Stomach (tissue), 9 donors: Measurements from ENCODE around the gene MAP3K5. TPM values are rescaled to one million over a fixed set of nuclear protein-coding genes. Genes with fewer than 3 reads are reported as not detected.
A peak's percentile ranks its signal among the peaks of the same experiment; 100 is the strongest.

Experiments used
- DNase-seq, 2 donors: peaks; one replicate each; pipeline versions ENCODE4 v3.0.0 to v3.0.0-alpha.2; 2013 to 2019
- H3K27ac ChIP-seq, 5 donors: fragments of 200-600 bp in 4 of 5; sonication (generic) in 4 of 5; one replicate each; pipeline ENCODE4 v1.5.1; 2013 to 2019; ENCODE audit warnings: mild to moderate bottlenecking in 1 of 5, moderate library complexity in 1 of 5
- H3K27me3 ChIP-seq, 3 donors: fragments of 200-600 bp; sonication (generic); one replicate each; pipeline ENCODE4 v1.5.1; 2017 to 2019; ENCODE audit warnings: mixed run types in 1 of 3
- H3K36me3 ChIP-seq, 4 donors: fragments of 200-600 bp; sonication (generic); 1 replicate in 3 of 4; 2 replicates in 1 of 4; pipeline ENCODE4 v1.5.1; 2016 to 2019
- H3K4me1 ChIP-seq, 4 donors: fragments of 200-600 bp; sonication (generic); one replicate each; pipeline ENCODE4 v1.5.1; 2016 to 2019
- H3K4me3 ChIP-seq, 4 donors: fragments of 200-600 bp; sonication (generic) in 3 of 4; one replicate each; pipeline ENCODE4 v1.5.1; 2016 to 2019; ENCODE audit warnings: mild to moderate bottlenecking in 1 of 4
- H3K9me3 ChIP-seq, 4 donors: fragments of 200-600 bp; sonication (generic); one replicate each; pipeline ENCODE4 v1.5.1; 2016 to 2019
- EP300 ChIP-seq: sonication (generic); formaldehyde crosslinking; IDR thresholded peaks from one replicate; pipeline ENCODE4 v1.6.1; 2017; ENCODE audit warnings: antibody characterized with exemption
- POLR2A ChIP-seq, 4 donors: fragments of 450-650 bp; IDR thresholded peaks; one replicate each; pipeline ENCODE4 v1.6.1; 2016; ENCODE audit warnings: antibody characterized with exemption in 4 of 4, control low read depth in 2 of 4, mild to moderate bottlenecking in 1 of 4, moderate library complexity in 1 of 4
- POLR2AphosphoS5 ChIP-seq, 3 donors: sonication (generic); formaldehyde crosslinking; IDR thresholded peaks; one replicate each; pipeline ENCODE4 v1.6.1; 2016; ENCODE audit warnings: antibody characterized with exemption in 3 of 3
- WGBS, 5 donors: extraction: QIAGEN DNeasy Blood & Tissue Kit in 3 of 5; methylation state at CpG; one replicate each; pipeline versions ENCODE4 v1.1.5 to v1.1.7; 2013 to 2018; 5-methylcytosine and 5-hydroxymethylcytosine counted together
- intact Hi-C: fragments of 100-400 bp; cut with DNase I; formaldehyde crosslinking; loops from one replicate; pipeline ENCODE4 v1.15.1; 2023; ENCODE audit warnings: low total_unique reads
- polyA plus RNA-seq, 3 donors: library from polyadenylated mRNA; stranded (reverse); fragments of 200-250 nt; gene quantifications; one replicate each; pipeline ENCODE4 v1.2.3, GENCODE V29; 2013
- total RNA-seq, 5 donors: library from RNA; depleted of rRNA; stranded (reverse); fragments of >200 nt; gene quantifications; one replicate each; pipeline versions ENCODE4 v1.1.0 to v1.2.3, GENCODE V29; 2014 to 2016
- TF ChIP-seq, protein P1 (sequence below), 7 experiments: fragments of 450-650 bp in 4 of 7; fragments of 200-600 bp in 3 of 7; sonication (generic) in 3 of 7; IDR thresholded peaks; one replicate each; pipeline ENCODE4 v1.5.1; 2016 to 2019; ENCODE audit warnings: antibody characterized with exemption in 7 of 7, control low read depth in 2 of 7, mild to moderate bottlenecking in 1 of 7
- donor health status: healthy with polysubstance abuse.
- donor health status: Bipolar disorder and iron deficiency.
- donor health status: healthy.

Gene MAP3K5
- total and polyA plus RNA-seq, 8 donors = 4.9 to 40.3 (median 23.6) TPM

DNA sequence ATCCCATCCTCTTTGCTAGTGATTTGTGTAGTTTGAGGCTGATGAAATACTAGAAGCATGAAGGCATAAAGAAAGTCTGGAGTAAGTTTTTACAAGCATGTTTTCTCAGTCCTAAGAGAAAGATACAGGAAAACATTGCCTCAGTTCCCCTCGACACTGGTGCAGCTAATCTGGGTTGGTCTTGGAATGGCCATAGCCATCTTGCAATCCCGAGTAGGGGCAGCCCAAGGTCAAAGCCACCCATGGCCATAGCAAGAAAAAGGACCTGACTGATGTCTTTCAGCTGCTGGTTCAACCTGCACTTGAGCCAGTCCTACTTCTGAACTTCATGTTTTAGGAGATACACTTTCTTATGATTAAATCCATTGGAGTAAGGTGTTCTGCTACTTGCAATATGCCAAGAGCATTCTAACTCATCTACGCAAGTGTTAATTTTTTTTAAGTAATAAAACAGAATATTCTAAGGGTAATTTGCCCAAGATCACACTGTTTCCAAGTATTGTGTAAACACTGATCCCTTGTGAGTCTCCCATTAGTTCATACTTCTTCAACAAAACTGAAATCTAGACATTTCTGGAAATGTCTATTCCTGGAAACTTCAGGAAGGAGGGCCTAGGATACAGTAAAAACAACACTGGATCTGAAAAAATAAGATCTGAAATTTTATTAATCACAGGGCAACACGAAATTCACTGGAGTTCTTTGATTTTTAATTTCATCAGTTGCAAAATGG, 108.9 kb downstream of the MAP3K5 start:
- intact Hi-C loops = no loop called here
- no peak for DNase-seq
- TF ChIP-seq, protein P1, sequence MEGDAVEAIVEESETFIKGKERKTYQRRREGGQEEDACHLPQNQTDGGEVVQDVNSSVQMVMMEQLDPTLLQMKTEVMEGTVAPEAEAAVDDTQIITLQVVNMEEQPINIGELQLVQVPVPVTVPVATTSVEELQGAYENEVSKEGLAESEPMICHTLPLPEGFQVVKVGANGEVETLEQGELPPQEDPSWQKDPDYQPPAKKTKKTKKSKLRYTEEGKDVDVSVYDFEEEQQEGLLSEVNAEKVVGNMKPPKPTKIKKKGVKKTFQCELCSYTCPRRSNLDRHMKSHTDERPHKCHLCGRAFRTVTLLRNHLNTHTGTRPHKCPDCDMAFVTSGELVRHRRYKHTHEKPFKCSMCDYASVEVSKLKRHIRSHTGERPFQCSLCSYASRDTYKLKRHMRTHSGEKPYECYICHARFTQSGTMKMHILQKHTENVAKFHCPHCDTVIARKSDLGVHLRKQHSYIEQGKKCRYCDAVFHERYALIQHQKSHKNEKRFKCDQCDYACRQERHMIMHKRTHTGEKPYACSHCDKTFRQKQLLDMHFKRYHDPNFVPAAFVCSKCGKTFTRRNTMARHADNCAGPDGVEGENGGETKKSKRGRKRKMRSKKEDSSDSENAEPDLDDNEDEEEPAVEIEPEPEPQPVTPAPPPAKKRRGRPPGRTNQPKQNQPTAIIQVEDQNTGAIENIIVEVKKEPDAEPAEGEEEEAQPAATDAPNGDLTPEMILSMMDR (IDR thresholded peaks at IDR 0.05) = no peak
- TF ChIP-seq EP300 = no peak
- TF ChIP-seq POLR2AphosphoS5 (IDR thresholded peaks at IDR 0.05) = no peak
- TF ChIP-seq POLR2A (IDR thresholded peaks at IDR 0.05) = no peak
- Histone ChIP-seq H3K4me1 (peaks cover 7 to 38% (median 14%) of the 10 kb centered on the region in 4 donors), H3K9me3 (no peaks in the 10 kb centered on the region), H3K27me3 (no peaks in the 10 kb centered on the region), H3K27ac (peak overlapping the region in 3 of 5 donors; percentile 10 to 40 (median 36)), H3K4me3 (no peak overlapping the region), H3K36me3 (peaks cover 0 to 16% (median 5%) of the 10 kb centered on the region in 4 donors)
- WGBS, 5 donors = 90 to 97% (median 95%) methylated on average over 4 of the region's 4 CpGs

DNA sequence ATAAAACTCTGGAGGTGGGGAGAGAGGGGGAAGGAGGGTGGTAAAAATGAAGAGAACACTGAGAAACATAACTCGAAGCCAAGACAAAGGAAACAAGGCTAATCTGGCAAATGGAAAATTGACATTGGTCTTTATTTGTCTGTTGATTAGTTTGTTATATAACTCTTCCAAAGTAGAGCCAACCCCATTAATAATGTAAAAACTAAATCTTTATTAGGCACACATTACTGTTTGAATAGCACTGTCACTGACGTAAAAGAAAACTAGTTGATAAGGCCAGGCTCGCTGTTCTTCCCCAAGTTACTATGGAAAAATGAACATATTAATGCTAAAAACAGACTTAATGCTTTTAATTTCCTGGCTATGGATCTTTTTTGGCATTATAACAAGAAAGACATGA, 110.0 kb downstream of the MAP3K5 start:
- DNase-seq = no peak
- Histone ChIP-seq H3K27me3 (no peaks in the 10 kb centered on the region), H3K27ac (peak overlapping the region in 3 of 5 donors; percentile 14 to 40 (median 35)), H3K4me1 (peaks cover 7 to 38% (median 14%) of the 10 kb centered on the region in 4 donors), H3K9me3 (no peaks in the 10 kb centered on the region), H3K4me3 (no peak overlapping the region), H3K36me3 (peaks cover 0 to 7% (median 4%) of the 10 kb centered on the region in 4 donors)
- TF ChIP-seq EP300 = no peak
- TF ChIP-seq POLR2A (IDR thresholded peaks at IDR 0.05) = no peak
- no peak for TF ChIP-seq POLR2AphosphoS5 (IDR thresholded peaks at IDR 0.05)
- TF ChIP-seq, protein P1 (IDR thresholded peaks at IDR 0.05) = no peak
- intact Hi-C loops = no loop called here
- 26 to 53% (median 35%) methylated on average over 3 of the region's 3 CpGs for WGBS, 5 donors

DNA sequence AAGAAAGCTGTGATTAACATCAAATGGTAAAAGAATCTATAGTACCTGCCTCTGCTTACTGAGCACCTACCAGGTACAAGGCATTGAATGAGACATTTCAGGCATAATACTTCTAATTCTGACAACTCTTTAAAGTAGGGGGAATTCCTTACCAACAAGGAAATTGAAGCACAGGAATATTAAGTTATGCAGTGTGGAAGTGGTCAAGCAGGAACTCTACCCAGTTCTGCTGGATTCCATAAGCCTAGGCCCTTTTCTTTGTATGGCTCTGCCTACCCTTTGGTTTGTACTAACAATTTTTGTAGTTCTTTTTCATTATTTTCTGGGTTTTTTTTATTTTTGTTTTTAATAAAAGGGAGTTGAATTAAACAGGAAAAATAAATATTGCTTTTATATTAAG, 114.5 kb downstream of the MAP3K5 start:
- Histone ChIP-seq H3K4me1 (peaks cover 4 to 13% (median 8%) of the 10 kb centered on the region in 4 donors), H3K36me3 (peaks cover 0 to 10% (median 7%) of the 10 kb centered on the region in 4 donors), H3K9me3 (no peaks in the 10 kb centered on the region), H3K4me3 (no peak overlapping the region), H3K27me3 (no peaks in the 10 kb centered on the region), H3K27ac (peak overlapping the region in 2 of 5 donors; percentile 1 to 35)
- peak in 1 of 2 donors; percentile 84 for DNase-seq
- TF ChIP-seq EP300 (no peak), POLR2A (IDR thresholded peaks at IDR 0.05) (no peak), POLR2AphosphoS5 (IDR thresholded peaks at IDR 0.05) (no peak)
- TF ChIP-seq, protein P1 (IDR thresholded peaks at IDR 0.05) = no peak
- intact Hi-C loops = no loop called here

DNA sequence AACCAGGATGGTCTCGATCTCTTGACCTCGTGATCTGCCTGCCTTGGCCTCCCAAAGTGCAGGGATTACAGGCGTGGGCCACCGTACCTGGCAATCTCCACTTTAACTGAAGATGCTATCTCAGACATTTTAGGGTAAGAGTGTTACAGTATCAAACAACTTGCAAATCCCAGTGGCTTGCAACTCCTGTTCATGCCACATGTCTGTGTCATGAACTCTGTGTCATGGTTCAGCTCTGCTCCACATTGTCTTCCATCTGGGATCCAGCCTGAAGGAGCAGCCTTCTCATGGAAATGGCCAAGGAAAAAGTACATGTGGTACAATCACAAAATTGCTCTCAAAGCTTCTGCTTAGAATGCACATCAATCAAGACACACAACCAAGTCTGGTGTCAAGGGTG, 114.9 kb downstream of the MAP3K5 start:
- intact Hi-C loops = no loop called here
- Histone ChIP-seq H3K36me3 (peaks cover 0 to 10% (median 7%) of the 10 kb centered on the region in 4 donors), H3K4me1 (peaks cover 0 to 8% (median 6%) of the 10 kb centered on the region in 4 donors), H3K4me3 (no peak overlapping the region), H3K27me3 (no peaks in the 10 kb centered on the region), H3K9me3 (no peaks in the 10 kb centered on the region), H3K27ac (peak overlapping the region in 2 of 5 donors; percentile 1 to 35)
- no peak for DNase-seq
- TF ChIP-seq POLR2AphosphoS5 (IDR thresholded peaks at IDR 0.05) = no peak
- TF ChIP-seq POLR2A (IDR thresholded peaks at IDR 0.05) = no peak
- TF ChIP-seq EP300 = no peak
- TF ChIP-seq, protein P1 (IDR thresholded peaks at IDR 0.05) = no peak
- WGBS, 5 donors = 93 to 99% (median 98%) methylated on average over 4 of the region's 4 CpGs
